Fibroblast of lung (primary cell): ENCODE data around the gene COL8A1. TPM values are rescaled to one million over a fixed set of nuclear protein-coding genes. Genes with fewer than 3 reads are reported as not detected.

ENCODE experiments used
- DNase-seq, 2 donors: peaks; one replicate each; pipeline versions ENCODE4 v3.0.0 to v3.0.0-alpha.2; 2010; ENCODE audit warnings: low read depth in 2 of 2
- H2AFZ ChIP-seq: 2 replicates; pipeline ENCODE4 v1.5.1; 2012; ENCODE audit warnings: low read length, control low read depth, inconsistent platforms
- H3K27ac ChIP-seq: 2 replicates; pipeline ENCODE4 v1.5.1; 2011; ENCODE audit warnings: low read length, control low read depth; ENCODE audit not compliant: insufficient read depth
- H3K27me3 ChIP-seq: 2 replicates; pipeline ENCODE4 v1.5.1; 2011; ENCODE audit warnings: mild to moderate bottlenecking, low read length; ENCODE audit not compliant: control insufficient read depth, insufficient read depth
- H3K36me3 ChIP-seq: 2 replicates; pipeline ENCODE4 v1.5.1; 2011; ENCODE audit warnings: low read length; ENCODE audit not compliant: control insufficient read depth, insufficient read depth
- H3K4me1 ChIP-seq: 2 replicates; pipeline ENCODE4 v1.5.1; 2011; ENCODE audit warnings: low read length; ENCODE audit not compliant: control insufficient read depth, insufficient read depth; ENCODE audit errors: extremely low read depth
- H3K4me2 ChIP-seq: 2 replicates; pipeline ENCODE4 v1.5.1; 2011; ENCODE audit warnings: low read length, control low read depth; ENCODE audit not compliant: insufficient read depth; ENCODE audit errors: extremely low read depth
- H3K4me3 ChIP-seq, 4 experiments: fragments of 200-600 bp in 1 of 4; sonication (generic) in 1 of 4; replicated peaks in 1 of 4; 2 replicates each; pipeline ENCODE4 v1.5.1; 2011 to 2016; ENCODE audit warnings: low read length in 4 of 4, low read depth in 3 of 4, mild to moderate bottlenecking in 3 of 4, control low read depth in 2 of 4, inconsistent platforms in 1 of 4, mixed read lengths in 1 of 4; ENCODE audit not compliant: insufficient read depth in 1 of 4; ENCODE audit errors: control extremely low read depth in 1 of 4
- H3K79me2 ChIP-seq: 2 replicates; pipeline ENCODE4 v1.5.1; 2012; ENCODE audit warnings: mild to moderate bottlenecking, low read length, inconsistent platforms; ENCODE audit not compliant: control insufficient read depth, insufficient read depth
- H3K9ac ChIP-seq: 2 replicates; pipeline ENCODE4 v1.5.1; 2011; ENCODE audit warnings: mild to moderate bottlenecking, low read length, control low read depth; ENCODE audit not compliant: insufficient read depth
- H3K9me3 ChIP-seq: 2 replicates; pipeline ENCODE4 v1.5.1; 2012; ENCODE audit warnings: low read depth, low read length; ENCODE audit not compliant: control insufficient read depth, insufficient read depth
- H4K20me1 ChIP-seq: 2 replicates; pipeline ENCODE4 v1.5.1; 2011; ENCODE audit warnings: low read length; ENCODE audit not compliant: control insufficient read depth, insufficient read depth; ENCODE audit errors: extremely low read depth
- EZH2 ChIP-seq: IDR thresholded peaks from 2 replicates; pipeline ENCODE4 v1.5.1; 2012; ENCODE audit warnings: low read length, control low read depth, mild to moderate bottlenecking; ENCODE audit errors: missing control alignments
- polyA plus RNA-seq, 2 donors: library from polyadenylated mRNA; depleted of rRNA in 1 of 2; stranded (reverse) in 1 of 2; unstranded in 1 of 2; fragments of >200 nt; gene quantifications; 2 replicates each; pipeline ENCODE4 v1.2.1, GENCODE V29; 2011 to 2012; ENCODE audit warnings: missing spikeins in 1 of 2
- total RNA-seq: library from RNA; depleted of rRNA; stranded (reverse); fragments of >200 nt; gene quantifications from 2 replicates; pipeline ENCODE4 v1.2.1, GENCODE V29; 2014
- TF ChIP-seq, protein P1 (sequence below), 2 donors: IDR thresholded peaks in 1 of 2; conservative IDR thresholded peaks in 1 of 2; 1 replicate in 1 of 2; 2 replicates in 1 of 2; pipeline ENCODE4 v1.5.1; 2011 to 2012; ENCODE audit warnings: low read length in 2 of 2, control low read depth in 1 of 2, inconsistent platforms in 1 of 2, low read depth in 1 of 2, mild to moderate bottlenecking in 1 of 2

COL8A1 gene
- total and polyA plus RNA-seq, 2 donors (not counting 1 experiment from before 2014, with no cell fraction given), result 85.4 to 215 TPM

- H3K9ac ChIP-seq, result no peak overlapping the region
- H3K4me2 ChIP-seq, result peak overlapping the region; percentile 0
- no peaks in the 10 kb centered on the region for H3K36me3 ChIP-seq
- H3K9me3 ChIP-seq, result no peaks in the 10 kb centered on the region
- H3K79me2 ChIP-seq, result peaks cover 30% of the 10 kb centered on the region
- H3K27me3 ChIP-seq, result no peaks in the 10 kb centered on the region
- TF ChIP-seq, protein P1, sequence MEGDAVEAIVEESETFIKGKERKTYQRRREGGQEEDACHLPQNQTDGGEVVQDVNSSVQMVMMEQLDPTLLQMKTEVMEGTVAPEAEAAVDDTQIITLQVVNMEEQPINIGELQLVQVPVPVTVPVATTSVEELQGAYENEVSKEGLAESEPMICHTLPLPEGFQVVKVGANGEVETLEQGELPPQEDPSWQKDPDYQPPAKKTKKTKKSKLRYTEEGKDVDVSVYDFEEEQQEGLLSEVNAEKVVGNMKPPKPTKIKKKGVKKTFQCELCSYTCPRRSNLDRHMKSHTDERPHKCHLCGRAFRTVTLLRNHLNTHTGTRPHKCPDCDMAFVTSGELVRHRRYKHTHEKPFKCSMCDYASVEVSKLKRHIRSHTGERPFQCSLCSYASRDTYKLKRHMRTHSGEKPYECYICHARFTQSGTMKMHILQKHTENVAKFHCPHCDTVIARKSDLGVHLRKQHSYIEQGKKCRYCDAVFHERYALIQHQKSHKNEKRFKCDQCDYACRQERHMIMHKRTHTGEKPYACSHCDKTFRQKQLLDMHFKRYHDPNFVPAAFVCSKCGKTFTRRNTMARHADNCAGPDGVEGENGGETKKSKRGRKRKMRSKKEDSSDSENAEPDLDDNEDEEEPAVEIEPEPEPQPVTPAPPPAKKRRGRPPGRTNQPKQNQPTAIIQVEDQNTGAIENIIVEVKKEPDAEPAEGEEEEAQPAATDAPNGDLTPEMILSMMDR (conservative IDR thresholded peaks at IDR 0.05 in 1 of 2, IDR thresholded peaks at IDR 0.05 in 1 of 2; ENCODE audit: low read depth in 1 of 2, low read length in 2 of 2), result no peak
- TF ChIP-seq EZH2, result no peak
- peak in 1 of 2 donors; percentile 53 for DNase-seq
- H3K27ac ChIP-seq, result peak overlapping the region; percentile 31
- no peak overlapping the region for H3K4me3 ChIP-seq
- peaks cover 26% of the 10 kb centered on the region for H3K4me1 ChIP-seq
- no peaks in the 10 kb centered on the region for H4K20me1 ChIP-seq
- H2AFZ ChIP-seq, result no peak overlapping the region
Observed at GRCh38 chr3:99646107-99646435, 7.7 kb downstream of the COL8A1 start.

DNA sequence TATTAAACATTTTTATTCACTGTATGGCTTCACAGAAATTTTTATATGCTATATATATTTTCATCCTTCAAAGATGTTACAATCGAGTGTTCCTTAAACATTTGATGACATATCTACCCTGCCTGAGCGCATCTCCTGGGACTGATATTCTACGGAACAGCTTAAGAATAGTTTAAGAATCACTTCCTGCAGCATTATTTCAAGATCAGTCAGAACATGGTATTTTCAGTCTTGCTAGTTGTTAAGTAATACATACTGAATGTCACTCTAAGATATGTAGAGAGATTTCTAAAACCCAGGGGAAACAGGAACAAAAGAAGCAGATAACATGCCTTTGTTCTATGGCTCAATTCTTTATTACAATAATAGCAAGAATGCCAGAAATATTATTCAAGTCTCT lies 8.7 kb downstream of the COL8A1 start:
- H3K4me1 ChIP-seq, result peaks cover 29% of the 10 kb centered on the region
- H3K27ac ChIP-seq, result peak overlapping the region; percentile 57
- no peak overlapping the region for H3K9ac ChIP-seq

DNA sequence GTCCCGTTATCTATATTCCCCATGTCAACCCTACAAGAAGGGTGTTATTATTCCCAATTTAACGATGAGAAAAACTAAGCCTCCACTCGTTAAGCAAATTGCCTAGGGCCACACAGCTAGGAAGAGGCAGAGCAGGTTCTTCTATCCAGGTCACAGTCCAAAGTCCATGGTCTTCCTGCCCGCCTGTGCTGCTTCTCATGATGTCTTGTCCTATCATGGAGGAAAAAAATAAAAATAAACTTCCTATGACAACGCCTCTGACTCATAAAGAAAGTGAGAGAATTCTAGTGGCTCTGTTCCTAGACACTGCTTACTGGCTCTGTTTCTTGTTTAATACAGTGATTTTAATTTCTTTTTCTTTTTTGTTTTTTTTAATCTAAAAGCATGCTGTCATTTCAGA lies 9.7 kb downstream of the COL8A1 start:
- peak overlapping the region; percentile 57 for H3K27ac ChIP-seq
- peak overlapping the region; percentile 68 for H3K4me2 ChIP-seq
- no peak overlapping the region for H3K4me3 ChIP-seq
- peaks cover 29% of the 10 kb centered on the region for H3K79me2 ChIP-seq
- H3K4me1 ChIP-seq, result peaks cover 29% of the 10 kb centered on the region
- H2AFZ ChIP-seq, result no peak overlapping the region
- H3K9me3 ChIP-seq, result no peaks in the 10 kb centered on the region
- H3K9ac ChIP-seq, result no peak overlapping the region
- DNase-seq, result peak; percentile 68 to 69
- no peaks in the 10 kb centered on the region for H3K27me3 ChIP-seq
- H3K36me3 ChIP-seq, result no peaks in the 10 kb centered on the region
- H4K20me1 ChIP-seq, result no peaks in the 10 kb centered on the region
- no peak for TF ChIP-seq EZH2
- TF ChIP-seq, protein P1 (conservative IDR thresholded peaks at IDR 0.05 in 1 of 2, IDR thresholded peaks at IDR 0.05 in 1 of 2; ENCODE audit: low read depth in 1 of 2, low read length in 2 of 2), result no peak

More for the DNA sequence above, 8.7 kb downstream of the COL8A1 start:
- Histone ChIP-seq H3K4me2 (peak overlapping the region; percentile 15), H3K27me3 (no peaks in the 10 kb centered on the region), H3K79me2 (peaks cover 27% of the 10 kb centered on the region), H2AFZ (no peak overlapping the region), H4K20me1 (no peaks in the 10 kb centered on the region), H3K9me3 (no peaks in the 10 kb centered on the region), H3K36me3 (no peaks in the 10 kb centered on the region), H3K4me3 (no peak overlapping the region)
- peak in 1 of 2 donors; percentile 72 for DNase-seq
- no peak for TF ChIP-seq EZH2
- TF ChIP-seq, protein P1 (conservative IDR thresholded peaks at IDR 0.05 in 1 of 2, IDR thresholded peaks at IDR 0.05 in 1 of 2; ENCODE audit: low read depth in 1 of 2, low read length in 2 of 2), result no peak
